ENCODE results near the gene VPS29.
"Not testable (repeated sequence)": the region's sequence is repeated elsewhere in the genome, so short reads cannot be mapped to it uniquely, and the experiment has no call there.

VPS29 gene

DNA sequence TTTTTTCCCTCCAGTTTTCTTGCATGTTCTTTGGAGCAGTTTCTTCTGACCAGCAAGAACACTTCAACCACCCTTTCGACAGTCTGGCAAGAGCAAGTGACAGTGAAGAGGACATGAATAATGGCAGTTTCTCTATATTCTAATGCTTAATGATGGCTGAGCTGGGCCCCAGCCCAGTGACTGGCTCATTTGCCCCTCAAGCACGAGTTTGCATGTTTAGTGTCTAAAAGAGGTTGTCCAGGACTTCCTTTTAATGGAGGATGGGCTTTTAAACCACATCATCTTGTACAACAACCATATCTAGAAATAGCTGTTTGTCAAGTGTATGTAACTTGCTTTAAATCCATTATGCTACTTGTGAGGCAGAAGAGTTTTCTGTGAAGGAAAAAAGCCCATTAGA is 28.6 kb upstream of the VPS29 start:
- ChIA-PET CTCF (interaction anchor here (1.5 to 9.4 kb wide), 3 partner anchors 9 to 70 kb away, joined by 3 to 70 read pairs (median 5); no protein-coding TSS in a partner anchor), POLR2A (interaction anchor here (0.6 kb wide), 1 partner anchor 75 kb away, joined by 7 read pairs; no protein-coding TSS in a partner anchor)
- DNase-seq (ENCODE audit: extremely low spot score), result no peak
- TF ChIP-seq, protein P1, sequence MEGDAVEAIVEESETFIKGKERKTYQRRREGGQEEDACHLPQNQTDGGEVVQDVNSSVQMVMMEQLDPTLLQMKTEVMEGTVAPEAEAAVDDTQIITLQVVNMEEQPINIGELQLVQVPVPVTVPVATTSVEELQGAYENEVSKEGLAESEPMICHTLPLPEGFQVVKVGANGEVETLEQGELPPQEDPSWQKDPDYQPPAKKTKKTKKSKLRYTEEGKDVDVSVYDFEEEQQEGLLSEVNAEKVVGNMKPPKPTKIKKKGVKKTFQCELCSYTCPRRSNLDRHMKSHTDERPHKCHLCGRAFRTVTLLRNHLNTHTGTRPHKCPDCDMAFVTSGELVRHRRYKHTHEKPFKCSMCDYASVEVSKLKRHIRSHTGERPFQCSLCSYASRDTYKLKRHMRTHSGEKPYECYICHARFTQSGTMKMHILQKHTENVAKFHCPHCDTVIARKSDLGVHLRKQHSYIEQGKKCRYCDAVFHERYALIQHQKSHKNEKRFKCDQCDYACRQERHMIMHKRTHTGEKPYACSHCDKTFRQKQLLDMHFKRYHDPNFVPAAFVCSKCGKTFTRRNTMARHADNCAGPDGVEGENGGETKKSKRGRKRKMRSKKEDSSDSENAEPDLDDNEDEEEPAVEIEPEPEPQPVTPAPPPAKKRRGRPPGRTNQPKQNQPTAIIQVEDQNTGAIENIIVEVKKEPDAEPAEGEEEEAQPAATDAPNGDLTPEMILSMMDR (IDR thresholded peaks at IDR 0.05; ENCODE audit: control extremely low read depth, extremely low read depth, low read depth, missing control alignments), result no peak

DNA sequence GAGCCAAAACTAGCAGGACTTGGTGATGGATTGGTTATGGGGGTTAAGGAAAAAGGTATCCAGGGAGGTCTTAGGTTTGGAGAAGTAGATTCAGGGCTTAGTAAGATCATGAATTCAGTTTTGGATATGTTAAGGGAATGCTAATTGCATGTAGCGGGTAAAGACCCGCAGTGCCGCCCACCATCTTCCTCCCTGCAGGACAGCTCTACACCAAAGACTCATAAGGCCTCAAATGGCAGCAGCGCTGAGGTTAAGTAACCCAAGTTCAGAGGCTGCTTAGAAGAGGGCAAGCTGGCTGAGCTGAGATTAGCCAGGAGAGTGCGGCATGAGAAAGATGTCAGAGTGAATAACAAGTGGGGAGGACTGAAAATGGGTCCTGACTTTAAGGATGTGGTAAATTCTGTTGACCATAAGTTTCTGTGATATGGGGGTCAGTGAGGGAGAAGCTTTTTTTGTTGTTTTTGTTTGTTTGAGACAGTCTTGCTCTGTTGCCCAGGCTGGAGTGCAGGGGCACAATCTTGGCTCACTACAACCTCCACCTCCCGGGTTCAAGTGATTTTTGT is 26.4 kb upstream of the VPS29 start:
- ChIA-PET CTCF (interaction anchor here (0.7 to 9.4 kb wide), 15 partner anchors 10 to 176 kb away, joined by 3 to 70 read pairs (median 3); partner anchors contain the start of genes FAM216A, GPN3 and RAD9B), POLR2A (no interaction called here)
- DNase-seq (ENCODE audit: extremely low spot score), result no peak
- TF ChIP-seq, protein P1 (IDR thresholded peaks at IDR 0.05; ENCODE audit: control extremely low read depth, extremely low read depth, low read depth, missing control alignments), result no peak

DNA sequence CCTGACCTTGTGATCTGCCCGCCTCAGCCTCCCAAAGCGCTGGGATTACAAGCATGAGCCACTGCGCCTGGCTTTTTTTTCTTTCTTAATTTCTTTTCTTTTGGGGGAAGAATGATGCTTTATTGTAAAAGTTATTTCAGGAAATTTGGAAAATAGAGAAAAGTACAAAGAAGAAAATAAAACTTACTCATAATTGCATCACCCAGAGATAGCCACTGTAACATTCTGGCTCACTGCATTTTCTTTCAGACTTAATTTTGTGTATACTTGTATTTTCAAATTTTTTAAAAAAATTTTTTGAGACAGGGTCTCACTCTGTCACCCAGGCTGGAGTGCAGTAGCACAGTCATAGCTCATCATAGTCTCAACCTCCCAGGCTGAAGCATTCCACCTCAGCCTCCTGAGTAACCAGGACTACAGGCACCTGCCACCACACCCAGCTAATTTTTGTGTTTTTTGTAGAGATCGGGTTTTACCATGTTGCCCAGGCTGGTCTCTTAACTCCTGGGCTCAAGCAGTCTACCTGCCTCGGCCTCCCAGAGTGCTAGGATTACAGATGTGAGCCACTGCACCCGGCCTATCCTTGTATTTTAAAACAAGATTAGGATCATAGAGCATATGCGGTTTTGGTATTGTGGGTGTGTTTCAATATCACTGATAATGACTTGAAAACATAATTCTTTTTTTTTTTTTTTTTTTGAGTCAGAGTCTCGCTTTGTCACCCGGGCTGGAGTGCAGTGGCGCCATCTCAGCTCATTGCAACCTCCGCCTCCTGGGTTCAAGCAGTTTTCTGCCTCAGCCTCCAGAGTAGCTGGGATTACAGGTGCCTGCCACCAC is 19.2 kb upstream of the VPS29 start:
- POLR2A ChIA-PET; DNase-seq (ENCODE audit: extremely low spot score): not testable (repeated sequence)
- CTCF ChIA-PET, result interaction anchor here (14.5 kb wide), 1 partner anchor 81 kb away, joined by 176 read pairs; no protein-coding TSS in a partner anchor

DNA sequence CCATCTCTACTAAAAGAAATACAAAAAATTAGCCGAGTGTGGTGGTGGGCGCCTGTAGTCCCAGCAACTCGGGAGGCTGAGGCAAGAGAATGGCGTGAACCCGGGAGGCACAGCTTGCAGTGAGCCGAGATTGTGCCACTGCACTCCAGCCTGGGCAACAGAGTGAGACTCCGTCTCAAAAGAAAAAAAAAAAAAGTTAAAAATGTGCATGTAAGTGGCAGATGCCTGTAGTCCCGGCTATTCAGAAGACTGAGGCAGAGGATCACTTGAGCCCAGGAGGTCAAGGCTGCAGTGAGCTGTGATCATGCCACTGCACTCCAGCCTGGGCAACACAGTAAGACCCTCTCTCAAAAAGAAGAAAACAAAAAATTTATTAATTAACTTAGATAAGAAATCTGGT is 16.1 kb upstream of the VPS29 start:
- DNase-seq (ENCODE audit: extremely low spot score); POLR2A ChIA-PET: not testable (repeated sequence)
- CTCF ChIA-PET, result interaction anchor here (1.4 to 14.5 kb wide), 3 partner anchors 68 to 150 kb away, joined by 3 to 176 read pairs (median 6); partner anchors contain the start of gene ARPC3

DNA sequence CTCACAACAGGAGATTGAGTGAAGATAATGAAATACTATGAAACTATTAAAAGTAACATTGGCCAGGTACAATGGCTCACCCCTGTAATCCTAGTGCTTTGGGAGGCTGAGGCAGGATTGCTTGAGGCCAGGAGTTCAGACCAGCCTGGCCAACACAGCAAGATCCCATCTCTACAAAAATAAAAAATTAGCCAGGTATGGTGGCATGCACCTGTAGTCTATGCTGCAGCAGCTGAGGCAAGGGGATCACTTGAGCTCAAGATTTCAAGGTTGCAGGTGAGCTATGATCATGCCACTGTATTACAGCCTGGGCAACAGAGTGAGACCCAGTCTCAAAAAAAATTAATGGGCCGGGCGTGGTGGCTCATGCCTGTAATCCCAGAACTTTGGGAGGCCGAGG is 15.1 kb upstream of the VPS29 start:
- CTCF ChIA-PET, result interaction anchor here (1.2 to 14.5 kb wide), 2 partner anchors 10 to 86 kb away, joined by 4 to 176 read pairs; no protein-coding TSS in a partner anchor
- POLR2A ChIA-PET, result no interaction called here
- TF ChIP-seq, protein P1 (IDR thresholded peaks at IDR 0.05; ENCODE audit: control extremely low read depth, extremely low read depth, low read depth, missing control alignments), result no peak
- DNase-seq (ENCODE audit: extremely low spot score), result no peak

DNA sequence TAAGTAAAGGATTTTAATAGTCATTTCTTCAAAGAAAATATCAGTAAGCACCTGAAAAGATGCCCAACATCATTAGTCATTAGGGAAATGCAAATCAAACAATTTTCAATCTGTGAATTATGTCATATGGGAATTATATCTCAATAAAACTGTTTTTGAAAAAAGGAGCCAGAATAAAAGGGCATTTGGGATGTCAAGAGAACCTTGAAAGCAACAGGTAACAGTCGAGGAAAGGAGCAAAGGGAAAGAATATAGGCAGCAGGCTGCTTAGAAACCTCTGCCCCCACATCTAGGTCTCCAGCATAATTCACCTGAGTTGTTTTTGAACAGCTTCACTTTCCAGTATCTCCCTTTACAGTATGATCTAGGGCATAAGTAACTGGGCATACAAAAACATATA is 12.5 kb upstream of the VPS29 start:
- ChIA-PET CTCF (interaction anchor here (1.1 to 14.5 kb wide), 10 partner anchors 9 to 88 kb away, joined by 3 to 176 read pairs (median 8); partner anchors contain the start of genes ARPC3, RAD9B and VPS29), POLR2A (no interaction called here)
- DNase-seq (ENCODE audit: extremely low spot score), result no peak
- TF ChIP-seq, protein P1 (IDR thresholded peaks at IDR 0.05; ENCODE audit: control extremely low read depth, extremely low read depth, low read depth, missing control alignments), result no peak

DNA sequence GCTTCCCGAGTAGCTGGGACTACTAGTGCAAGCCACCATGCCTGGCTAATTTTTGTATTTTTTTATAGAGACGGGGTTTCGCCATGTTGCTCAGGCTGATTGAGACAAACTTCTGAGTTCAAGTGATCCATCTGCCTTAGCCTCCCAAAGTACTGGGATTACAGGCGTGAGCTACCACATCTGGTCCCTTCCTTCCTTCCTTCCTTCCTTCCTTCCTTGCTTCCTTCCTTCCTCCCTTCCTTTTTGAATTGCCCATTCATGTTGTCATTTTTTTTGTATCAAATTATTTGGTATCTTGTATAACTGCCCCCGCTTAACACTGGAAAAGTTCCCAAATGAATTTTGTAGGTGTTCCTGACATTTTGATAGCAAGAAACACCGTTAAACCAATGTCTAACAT is 11.9 kb upstream of the VPS29 start:
- TF ChIP-seq, protein P1 (IDR thresholded peaks at IDR 0.05; ENCODE audit: control extremely low read depth, extremely low read depth, low read depth, missing control alignments), result no peak
- POLR2A ChIA-PET, result no interaction called here
- no peak for DNase-seq (ENCODE audit: extremely low spot score)
- CTCF ChIA-PET, result interaction anchor here (1.1 to 14.5 kb wide), 18 partner anchors 9 to 374 kb away, joined by 3 to 176 read pairs (median 5); partner anchors contain the start of genes ARPC3, FAM216A, GPN3 and RAD9B

Measured in GM10248 (cell line).